ENCODE data around the gene C1orf122. TPM values are rescaled to one million over a fixed set of nuclear protein-coding genes. Genes with fewer than 3 reads are reported as not detected.

Gene C1orf122
- total and polyA plus RNA-seq, 2 experiments from 2014 or later = 32.8 to 68.3 TPM

Other genes with a start within 250 kb of the C1orf122 start
- 66.1 and 78.4 TPM in 2 replicates for gene GNL2, start 211.9 kb upstream of the C1orf122 start, total RNA-seq (2014; rRNA removed; shearing (Covaris generic))
- 105 and 121 TPM in 2 replicates for gene GNL2, start 211.9 kb upstream of the C1orf122 start, polyA plus RNA-seq (2016; fragmentation: Nextera tagmentation; extraction: Ambion mirVana)
- gene RSPO1, start 172.9 kb upstream of the C1orf122 start, total RNA-seq (2014; rRNA removed; shearing (Covaris generic)) = 0.19 TPM in 1 of 2 replicates, not detected in the other
- 0.11 and 0.12 TPM in 2 replicates for gene RSPO1, start 172.9 kb upstream of the C1orf122 start, polyA plus RNA-seq (2016; fragmentation: Nextera tagmentation; extraction: Ambion mirVana)
- gene CDCA8, start 115.3 kb upstream of the C1orf122 start, total RNA-seq (2014; rRNA removed; shearing (Covaris generic)) = 31.6 and 35.3 TPM in 2 replicates
- gene CDCA8, start 115.3 kb upstream of the C1orf122 start, polyA plus RNA-seq (2016; fragmentation: Nextera tagmentation; extraction: Ambion mirVana) = 37.9 and 38.9 TPM in 2 replicates
- 1.5 and 2.4 TPM in 2 replicates for gene EPHA10, start 42.7 kb upstream of the C1orf122 start, total RNA-seq (2014; rRNA removed; shearing (Covaris generic))
- gene EPHA10, start 42.7 kb upstream of the C1orf122 start, polyA plus RNA-seq (2016; fragmentation: Nextera tagmentation; extraction: Ambion mirVana) = 0.21 and 0.76 TPM in 2 replicates
- gene MANEAL, start 13.9 kb upstream of the C1orf122 start, total RNA-seq (2014; rRNA removed; shearing (Covaris generic)) = 8.1 and 8.6 TPM in 2 replicates
- 2.2 and 2.3 TPM in 2 replicates for gene MANEAL, start 13.9 kb upstream of the C1orf122 start, polyA plus RNA-seq (2016; fragmentation: Nextera tagmentation; extraction: Ambion mirVana)
- gene YRDC, start 418 bp downstream of the C1orf122 start, total RNA-seq (2014; rRNA removed; shearing (Covaris generic)) = 31.8 and 46.0 TPM in 2 replicates
- gene YRDC, start 418 bp downstream of the C1orf122 start, polyA plus RNA-seq (2016; fragmentation: Nextera tagmentation; extraction: Ambion mirVana) = 18.4 and 20.2 TPM in 2 replicates
- gene MTF1, start 51.8 kb downstream of the C1orf122 start, total RNA-seq (2014; rRNA removed; shearing (Covaris generic)) = 4.5 and 5.7 TPM in 2 replicates
- gene MTF1, start 51.8 kb downstream of the C1orf122 start, polyA plus RNA-seq (2016; fragmentation: Nextera tagmentation; extraction: Ambion mirVana) = 3.0 and 5.6 TPM in 2 replicates
- gene INPP5B, start 139.3 kb downstream of the C1orf122 start, total RNA-seq (2014; rRNA removed; shearing (Covaris generic)) = 19.8 and 29.1 TPM in 2 replicates
- 5.2 and 6.9 TPM in 2 replicates for gene INPP5B, start 139.3 kb downstream of the C1orf122 start, polyA plus RNA-seq (2016; fragmentation: Nextera tagmentation; extraction: Ambion mirVana)
- gene SF3A3, start 182.2 kb downstream of the C1orf122 start, total RNA-seq (2014; rRNA removed; shearing (Covaris generic)) = 144 and 167 TPM in 2 replicates
- gene SF3A3, start 182.2 kb downstream of the C1orf122 start, polyA plus RNA-seq (2016; fragmentation: Nextera tagmentation; extraction: Ambion mirVana) = 53.9 and 65.5 TPM in 2 replicates
- 39.5 and 49.0 TPM in 2 replicates for gene FHL3, start 197.7 kb downstream of the C1orf122 start, total RNA-seq (2014; rRNA removed; shearing (Covaris generic))
- 28.3 and 29.3 TPM in 2 replicates for gene FHL3, start 197.7 kb downstream of the C1orf122 start, polyA plus RNA-seq (2016; fragmentation: Nextera tagmentation; extraction: Ambion mirVana)
- gene UTP11, start 204.9 kb downstream of the C1orf122 start, total RNA-seq (2014; rRNA removed; shearing (Covaris generic)) = 61.3 and 67.8 TPM in 2 replicates
- gene UTP11, start 204.9 kb downstream of the C1orf122 start, polyA plus RNA-seq (2016; fragmentation: Nextera tagmentation; extraction: Ambion mirVana) = 82.3 and 105 TPM in 2 replicates
- 8.6 and 11.5 TPM in 2 replicates for gene POU3F1, start 239.0 kb downstream of the C1orf122 start, total RNA-seq (2014; rRNA removed; shearing (Covaris generic))
- 3.6 and 6.0 TPM in 2 replicates for gene POU3F1, start 239.0 kb downstream of the C1orf122 start, polyA plus RNA-seq (2016; fragmentation: Nextera tagmentation; extraction: Ambion mirVana)